Suprapubic skin (tissue), 4 donors: Measurements from ENCODE around the gene OR8D1.

ENCODE experiments used
- EP300 ChIP-seq: sonication (generic); formaldehyde crosslinking; IDR thresholded peaks from one replicate; pipeline ENCODE4 v1.6.1; 2017; ENCODE audit warnings: antibody characterized with exemption
- POLR2A ChIP-seq, 2 donors: fragments of 450-650 bp; IDR thresholded peaks; one replicate each; pipeline ENCODE4 v1.6.1; 2017; ENCODE audit warnings: antibody characterized with exemption in 2 of 2, mild to moderate bottlenecking in 2 of 2, moderate library complexity in 2 of 2
- POLR2AphosphoS5 ChIP-seq, 3 donors: sonication (generic); formaldehyde crosslinking; IDR thresholded peaks; one replicate each; pipeline ENCODE4 v1.6.1; 2017; ENCODE audit warnings: antibody characterized with exemption in 3 of 3
- TF ChIP-seq, protein P1 (sequence below), 2 donors: fragments of 200-600 bp in 1 of 2; fragments of 450-650 bp in 1 of 2; sonication (generic) in 1 of 2; IDR thresholded peaks; one replicate each; pipeline ENCODE4 v1.5.1; 2016 to 2019; ENCODE audit warnings: antibody characterized with exemption in 2 of 2, mild to moderate bottlenecking in 1 of 2, moderate library complexity in 1 of 2

DNA sequence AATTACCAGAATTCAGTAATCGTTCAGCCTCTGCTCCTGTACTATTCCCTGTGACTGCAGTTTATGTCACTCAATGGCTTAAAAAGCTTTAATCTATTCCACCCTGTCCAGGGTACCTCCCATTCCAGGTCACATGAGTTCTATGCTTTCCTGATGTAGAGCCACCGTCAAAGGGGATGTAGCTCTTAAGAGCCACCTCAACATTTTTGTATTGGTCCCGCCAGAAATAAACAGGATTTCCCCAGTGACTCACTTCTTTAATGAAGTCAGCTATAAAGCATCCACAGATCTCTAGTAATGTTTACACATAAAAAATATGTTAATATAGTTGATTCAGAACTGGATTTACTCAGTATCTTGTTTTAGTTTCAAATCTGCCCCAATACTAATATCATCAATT lies 1.3 kb upstream of the OR8D1 start:
- TF ChIP-seq, protein P1, sequence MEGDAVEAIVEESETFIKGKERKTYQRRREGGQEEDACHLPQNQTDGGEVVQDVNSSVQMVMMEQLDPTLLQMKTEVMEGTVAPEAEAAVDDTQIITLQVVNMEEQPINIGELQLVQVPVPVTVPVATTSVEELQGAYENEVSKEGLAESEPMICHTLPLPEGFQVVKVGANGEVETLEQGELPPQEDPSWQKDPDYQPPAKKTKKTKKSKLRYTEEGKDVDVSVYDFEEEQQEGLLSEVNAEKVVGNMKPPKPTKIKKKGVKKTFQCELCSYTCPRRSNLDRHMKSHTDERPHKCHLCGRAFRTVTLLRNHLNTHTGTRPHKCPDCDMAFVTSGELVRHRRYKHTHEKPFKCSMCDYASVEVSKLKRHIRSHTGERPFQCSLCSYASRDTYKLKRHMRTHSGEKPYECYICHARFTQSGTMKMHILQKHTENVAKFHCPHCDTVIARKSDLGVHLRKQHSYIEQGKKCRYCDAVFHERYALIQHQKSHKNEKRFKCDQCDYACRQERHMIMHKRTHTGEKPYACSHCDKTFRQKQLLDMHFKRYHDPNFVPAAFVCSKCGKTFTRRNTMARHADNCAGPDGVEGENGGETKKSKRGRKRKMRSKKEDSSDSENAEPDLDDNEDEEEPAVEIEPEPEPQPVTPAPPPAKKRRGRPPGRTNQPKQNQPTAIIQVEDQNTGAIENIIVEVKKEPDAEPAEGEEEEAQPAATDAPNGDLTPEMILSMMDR (IDR thresholded peaks at IDR 0.05): no peak
- no peak for TF ChIP-seq POLR2A (IDR thresholded peaks at IDR 0.05)
- TF ChIP-seq POLR2AphosphoS5 (IDR thresholded peaks at IDR 0.05): no peak
- TF ChIP-seq EP300: no peak
